Activated T-cell treated with anti-CD3 and anti-CD28 coated beads for 24 hours (primary cell): ENCODE measurements around the gene LAGE3.

ENCODE experiments used
- DNase-seq: peaks from one replicate; pipeline ENCODE4 v3.0.0-alpha.2; 2020; ENCODE audit warnings: low read depth

The LAGE3 gene

GRCh38 chrX:154476821-154477220 lies 2.3 kb downstream of the LAGE3 start:
- no peak for DNase-seq

GRCh38 chrX:154473683-154474082 lies 5.4 kb downstream of the LAGE3 start:
- DNase-seq, result no peak

GRCh38 chrX:154472685-154473632 lies 6.1 kb downstream of the LAGE3 start:
- DNase-seq, result no peak

- DNase-seq, result no peak
Measured at GRCh38 chrX:154471839-154472684, 7.0 kb downstream of the LAGE3 start.

GRCh38 chrX:154470914-154471568 lies 8.0 kb downstream of the LAGE3 start:
- DNase-seq, result no peak

- DNase-seq, result no peak
Measured at GRCh38 chrX:154470434-154470833, 8.6 kb downstream of the LAGE3 start.

GRCh38 chrX:154469880-154470279 lies 9.2 kb downstream of the LAGE3 start:
- DNase-seq, result no peak

- DNase-seq, result no peak
Measured at GRCh38 chrX:154469114-154469513, 10.0 kb downstream of the LAGE3 start.

GRCh38 chrX:154468217-154468616 lies 10.9 kb downstream of the LAGE3 start:
- DNase-seq, result no peak

- no peak for DNase-seq
Measured at GRCh38 chrX:154467556-154467955, 11.5 kb downstream of the LAGE3 start.

- DNase-seq, result no peak
Measured at GRCh38 chrX:154466907-154467306, 12.2 kb downstream of the LAGE3 start.

- no peak for DNase-seq
Measured at GRCh38 chrX:154466036-154466435, 13.0 kb downstream of the LAGE3 start.

- DNase-seq, result no peak
Measured at GRCh38 chrX:154465601-154466000, 13.5 kb downstream of the LAGE3 start.

GRCh38 chrX:154464806-154465365 lies 14.2 kb downstream of the LAGE3 start:
- no peak for DNase-seq

GRCh38 chrX:154463611-154464220 lies 15.4 kb downstream of the LAGE3 start:
- no peak for DNase-seq

- DNase-seq, result no peak
Measured at GRCh38 chrX:154462396-154462795, 16.7 kb downstream of the LAGE3 start.

GRCh38 chrX:154460326-154460725 lies 18.8 kb downstream of the LAGE3 start:
- DNase-seq, result no peak

GRCh38 chrX:154459832-154460231 lies 19.2 kb downstream of the LAGE3 start:
- no peak for DNase-seq

GRCh38 chrX:154458954-154459778 lies 19.9 kb downstream of the LAGE3 start:
- DNase-seq, result no peak

GRCh38 chrX:154458116-154458953 lies 20.7 kb downstream of the LAGE3 start, which contains the start of gene PLXNA3:
Gene PLXNA3 (plus strand): TSS chrX:154458281. CDS start chrX:154460184, 1,903 bp downstream.
- peak; percentile 34 for DNase-seq
